ENCODE data around the gene LRRC36. TPM values are rescaled to one million over a fixed set of nuclear protein-coding genes. Genes with fewer than 3 reads are reported as not detected.

The LRRC36 gene
- total and polyA plus RNA-seq, 2 of the 13 experiments (the other 11 are each of a cell fraction or from before 2014, with no cell fraction given): 0.12 to 0.15 TPM

DNA sequence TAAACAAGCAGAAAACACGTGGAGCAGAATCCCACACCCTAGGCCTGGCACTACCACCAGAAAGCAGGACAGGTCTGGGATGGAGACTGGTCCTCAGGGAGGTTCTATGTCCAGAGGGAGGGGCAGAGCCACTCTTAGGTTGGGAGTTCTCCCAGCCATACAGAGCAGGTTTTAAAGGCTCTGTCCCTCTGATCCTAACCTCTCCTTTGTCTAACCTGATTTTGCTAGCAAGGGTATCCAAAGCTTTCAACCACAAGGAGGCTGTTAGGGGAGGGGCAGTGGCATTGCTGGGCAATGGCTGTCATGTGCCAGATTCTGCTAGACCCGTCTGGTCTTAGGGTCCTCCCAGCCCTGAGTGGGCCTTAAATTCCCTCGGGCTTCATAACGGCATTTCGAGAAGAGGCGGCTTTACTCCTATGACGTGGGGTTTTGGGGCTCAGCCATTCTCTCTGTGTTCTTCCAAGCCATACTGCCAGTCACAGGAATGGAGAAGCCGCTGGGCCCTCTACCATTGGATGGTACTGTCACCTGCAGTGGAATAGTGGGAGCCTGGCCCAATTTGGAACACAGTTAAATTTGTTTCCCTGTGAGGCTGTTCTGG is 61.0 kb downstream of the LRRC36 start:
- BruUV-seq (replicated peaks): no TSS peak
- Histone ChIP-seq H4K20me1 (ENCODE audit: insufficient read depth, low read length) (no peaks in the 10 kb centered on the region), H3K9me3 (ENCODE audit: low read length) (no peaks in the 10 kb centered on the region), H3K36me3 (replicated peaks in 1 of 2; ENCODE audit: control insufficient read depth in 1 of 2, insufficient read depth in 2 of 2, low read length in 2 of 2) (no peaks in the 10 kb centered on the region), H3K4me3 (replicated peaks in 1 of 3; ENCODE audit: insufficient read depth in 1 of 3, low read depth in 2 of 3, low read length in 3 of 3) (no peak overlapping the region), H3K79me2 (ENCODE audit: insufficient read depth, low read length) (no peaks in the 10 kb centered on the region), H3K9ac (ENCODE audit: insufficient read depth, low read depth, low read length) (no peak overlapping the region), H3K4me2 (ENCODE audit: low read depth, low read length) (no peak overlapping the region), H3K27me3 (ENCODE audit: control insufficient read depth in 1 of 2, insufficient read depth in 2 of 2, low read length in 2 of 2) (peaks cover 9 to 67% of the 10 kb centered on the region in 2 experiments; a peak in 4 of 5 replicates), H3K4me1 (ENCODE audit: insufficient read depth, low read length) (peaks cover 2% of the 10 kb centered on the region), H2AFZ (ENCODE audit: low read length) (no peak overlapping the region), H3K27ac (ENCODE audit: extremely low read length, insufficient read depth, low read length) (no peak overlapping the region)
- ChIA-PET POLR2A (no interaction called here), CTCF (ENCODE audit: low intra/inter-chr PET ratio, low total read pairs) (no interaction called here)
- in situ Hi-C loops (cut with HindIII; ENCODE audit: extremely low pct_ligation_motif_present, low pct_unique_long_range_greater_than_20kb) (no loop called here), intact Hi-C loops (cut with micrococcal nuclease; ENCODE audit: unreplicated experiment) (no loop called here)
- no peak for DNase-seq (ENCODE audit: low spot score)
- TF ChIP-seq ZNF207 (IDR thresholded peaks at IDR 0.05; ENCODE audit: borderline replicate concordance) (no peak), SETDB1 (CRISPR knock-in tag; IDR thresholded peaks at IDR 0.05; ENCODE audit: borderline replicate concordance) (no peak), ZNF225 (CRISPR knock-in tag; IDR thresholded peaks at IDR 0.05) (no peak), ZKSCAN5 (CRISPR knock-in tag; IDR thresholded peaks at IDR 0.05) (no peak), ZNF589 (CRISPR knock-in tag; conservative IDR thresholded peaks at IDR 0.05) (no peak), PCBP1 (IDR thresholded peaks at IDR 0.05; ENCODE audit: borderline replicate concordance, low read depth, low read length) (no peak), STAT5B (CRISPR knock-in tag; IDR thresholded peaks at IDR 0.05) (no peak), POLR2AphosphoS2 (IDR thresholded peaks at IDR 0.05; ENCODE audit: low read depth, low read length) (no peak), ZNF556 (CRISPR knock-in tag; IDR thresholded peaks at IDR 0.05; ENCODE audit: borderline replicate concordance) (no peak), ZNF816 (CRISPR knock-in tag; IDR thresholded peaks at IDR 0.05; ENCODE audit: borderline replicate concordance) (no peak), ZNF724P (CRISPR knock-in tag; IDR thresholded peaks at IDR 0.05; ENCODE audit: borderline replicate concordance) (no peak)
- TF ChIP-seq, protein P1, sequence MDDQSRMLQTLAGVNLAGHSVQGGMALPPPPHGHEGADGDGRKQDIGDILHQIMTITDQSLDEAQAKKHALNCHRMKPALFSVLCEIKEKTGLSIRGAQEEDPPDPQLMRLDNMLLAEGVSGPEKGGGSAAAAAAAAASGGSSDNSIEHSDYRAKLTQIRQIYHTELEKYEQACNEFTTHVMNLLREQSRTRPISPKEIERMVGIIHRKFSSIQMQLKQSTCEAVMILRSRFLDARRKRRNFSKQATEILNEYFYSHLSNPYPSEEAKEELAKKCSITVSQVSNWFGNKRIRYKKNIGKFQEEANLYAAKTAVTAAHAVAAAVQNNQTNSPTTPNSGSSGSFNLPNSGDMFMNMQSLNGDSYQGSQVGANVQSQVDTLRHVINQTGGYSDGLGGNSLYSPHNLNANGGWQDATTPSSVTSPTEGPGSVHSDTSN (CRISPR knock-in tag; IDR thresholded peaks at IDR 0.05; ENCODE audit: borderline replicate concordance): no peak
- TF ChIP-seq, protein P2, sequence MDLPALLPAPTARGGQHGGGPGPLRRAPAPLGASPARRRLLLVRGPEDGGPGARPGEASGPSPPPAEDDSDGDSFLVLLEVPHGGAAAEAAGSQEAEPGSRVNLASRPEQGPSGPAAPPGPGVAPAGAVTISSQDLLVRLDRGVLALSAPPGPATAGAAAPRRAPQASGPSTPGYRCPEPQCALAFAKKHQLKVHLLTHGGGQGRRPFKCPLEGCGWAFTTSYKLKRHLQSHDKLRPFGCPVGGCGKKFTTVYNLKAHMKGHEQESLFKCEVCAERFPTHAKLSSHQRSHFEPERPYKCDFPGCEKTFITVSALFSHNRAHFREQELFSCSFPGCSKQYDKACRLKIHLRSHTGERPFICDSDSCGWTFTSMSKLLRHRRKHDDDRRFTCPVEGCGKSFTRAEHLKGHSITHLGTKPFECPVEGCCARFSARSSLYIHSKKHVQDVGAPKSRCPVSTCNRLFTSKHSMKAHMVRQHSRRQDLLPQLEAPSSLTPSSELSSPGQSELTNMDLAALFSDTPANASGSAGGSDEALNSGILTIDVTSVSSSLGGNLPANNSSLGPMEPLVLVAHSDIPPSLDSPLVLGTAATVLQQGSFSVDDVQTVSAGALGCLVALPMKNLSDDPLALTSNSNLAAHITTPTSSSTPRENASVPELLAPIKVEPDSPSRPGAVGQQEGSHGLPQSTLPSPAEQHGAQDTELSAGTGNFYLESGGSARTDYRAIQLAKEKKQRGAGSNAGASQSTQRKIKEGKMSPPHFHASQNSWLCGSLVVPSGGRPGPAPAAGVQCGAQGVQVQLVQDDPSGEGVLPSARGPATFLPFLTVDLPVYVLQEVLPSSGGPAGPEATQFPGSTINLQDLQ (CRISPR knock-in tag; IDR thresholded peaks at IDR 0.05): no peak
- TF ChIP-seq, protein P3, sequence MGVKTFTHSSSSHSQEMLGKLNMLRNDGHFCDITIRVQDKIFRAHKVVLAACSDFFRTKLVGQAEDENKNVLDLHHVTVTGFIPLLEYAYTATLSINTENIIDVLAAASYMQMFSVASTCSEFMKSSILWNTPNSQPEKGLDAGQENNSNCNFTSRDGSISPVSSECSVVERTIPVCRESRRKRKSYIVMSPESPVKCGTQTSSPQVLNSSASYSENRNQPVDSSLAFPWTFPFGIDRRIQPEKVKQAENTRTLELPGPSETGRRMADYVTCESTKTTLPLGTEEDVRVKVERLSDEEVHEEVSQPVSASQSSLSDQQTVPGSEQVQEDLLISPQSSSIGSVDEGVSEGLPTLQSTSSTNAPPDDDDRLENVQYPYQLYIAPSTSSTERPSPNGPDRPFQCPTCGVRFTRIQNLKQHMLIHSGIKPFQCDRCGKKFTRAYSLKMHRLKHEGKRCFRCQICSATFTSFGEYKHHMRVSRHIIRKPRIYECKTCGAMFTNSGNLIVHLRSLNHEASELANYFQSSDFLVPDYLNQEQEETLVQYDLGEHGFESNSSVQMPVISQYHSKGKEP (CRISPR knock-in tag; IDR thresholded peaks at IDR 0.05): no peak
- TF ChIP-seq, protein P4, sequence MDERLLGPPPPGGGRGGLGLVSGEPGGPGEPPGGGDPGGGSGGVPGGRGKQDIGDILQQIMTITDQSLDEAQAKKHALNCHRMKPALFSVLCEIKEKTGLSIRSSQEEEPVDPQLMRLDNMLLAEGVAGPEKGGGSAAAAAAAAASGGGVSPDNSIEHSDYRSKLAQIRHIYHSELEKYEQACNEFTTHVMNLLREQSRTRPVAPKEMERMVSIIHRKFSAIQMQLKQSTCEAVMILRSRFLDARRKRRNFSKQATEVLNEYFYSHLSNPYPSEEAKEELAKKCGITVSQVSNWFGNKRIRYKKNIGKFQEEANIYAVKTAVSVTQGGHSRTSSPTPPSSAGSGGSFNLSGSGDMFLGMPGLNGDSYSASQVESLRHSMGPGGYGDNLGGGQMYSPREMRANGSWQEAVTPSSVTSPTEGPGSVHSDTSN (CRISPR knock-in tag; IDR thresholded peaks at IDR 0.05): no peak
- no peak for FAIRE-seq
- 41% methylated on average over 4 of the region's 8 CpGs for WGBS (ENCODE audit: low lambda C conversion rate)
- ATAC-seq: no peak
